GM21528 (cell line): ENCODE data around the gene HMX1.

ENCODE experiments used
- ATAC-seq: cut with Tn5 transposase; IDR thresholded peaks from one replicate; pipeline ENCODE4 v1.9.1; 2021; ENCODE audit warnings: mild to moderate bottlenecking, moderate library complexity; ENCODE audit not compliant: unreplicated experiment, low FRiP score

HMX1 gene

DNA sequence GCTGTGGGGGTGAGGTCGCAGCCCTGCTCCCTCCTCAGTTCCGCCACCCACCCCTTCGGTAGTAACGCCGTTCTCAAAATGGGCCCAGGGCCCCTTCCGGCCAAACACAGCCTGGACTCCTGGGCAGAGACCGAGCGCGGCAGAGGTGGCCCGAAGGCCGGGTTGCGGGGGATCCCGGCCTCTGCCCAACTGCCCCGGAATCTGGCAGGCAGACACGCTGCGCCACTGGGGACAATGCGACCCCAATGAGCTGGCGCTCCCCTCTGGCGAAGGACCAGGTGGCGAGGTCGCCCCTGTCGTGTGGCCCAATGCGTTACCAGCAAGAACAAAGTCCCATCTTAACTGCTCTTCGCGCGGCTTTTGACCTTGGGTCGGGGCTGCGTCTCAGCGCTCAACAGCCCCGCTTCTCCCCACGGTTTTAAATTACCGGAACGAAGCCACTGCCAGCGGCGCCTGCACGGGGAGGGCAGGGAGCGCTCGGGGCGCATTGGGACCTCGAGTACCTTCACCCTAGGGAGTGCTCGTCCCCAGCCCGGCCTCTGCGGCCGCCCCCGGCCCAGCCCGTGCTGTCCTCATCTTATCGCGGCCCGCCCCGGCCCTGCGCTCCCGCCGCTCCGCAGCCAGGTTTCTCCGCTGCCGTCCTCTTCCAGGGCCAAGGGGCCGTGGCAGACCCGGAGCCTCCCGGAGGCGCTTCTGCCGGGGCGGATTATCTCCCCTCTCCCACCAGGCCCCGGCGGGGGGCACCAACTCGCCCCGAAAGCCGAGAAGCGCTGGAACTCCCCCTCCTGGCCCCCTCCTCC is 22.2 kb upstream of the HMX1 start:
- ATAC-seq, result no peak

DNA sequence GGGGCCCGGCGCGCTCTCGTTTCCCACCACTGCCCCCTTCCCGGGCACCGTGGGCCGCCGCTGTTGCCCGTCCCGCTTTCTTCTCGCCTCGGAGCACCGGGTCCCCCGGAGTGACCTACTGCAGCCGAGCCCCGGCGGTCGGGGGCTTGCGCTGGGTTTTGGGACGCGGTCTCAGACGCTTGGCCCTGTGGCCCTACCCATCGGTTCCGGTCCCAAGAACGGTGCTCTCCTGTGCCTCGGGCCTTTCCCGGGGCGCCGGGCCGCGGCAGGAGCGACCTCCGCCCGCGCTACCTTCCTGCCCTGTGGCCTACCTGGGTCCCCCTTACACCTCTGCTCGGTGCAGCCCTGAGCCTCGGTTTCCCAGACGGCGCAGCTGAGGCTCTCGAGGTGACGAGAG is 21.6 kb upstream of the HMX1 start:
- no peak for ATAC-seq

DNA sequence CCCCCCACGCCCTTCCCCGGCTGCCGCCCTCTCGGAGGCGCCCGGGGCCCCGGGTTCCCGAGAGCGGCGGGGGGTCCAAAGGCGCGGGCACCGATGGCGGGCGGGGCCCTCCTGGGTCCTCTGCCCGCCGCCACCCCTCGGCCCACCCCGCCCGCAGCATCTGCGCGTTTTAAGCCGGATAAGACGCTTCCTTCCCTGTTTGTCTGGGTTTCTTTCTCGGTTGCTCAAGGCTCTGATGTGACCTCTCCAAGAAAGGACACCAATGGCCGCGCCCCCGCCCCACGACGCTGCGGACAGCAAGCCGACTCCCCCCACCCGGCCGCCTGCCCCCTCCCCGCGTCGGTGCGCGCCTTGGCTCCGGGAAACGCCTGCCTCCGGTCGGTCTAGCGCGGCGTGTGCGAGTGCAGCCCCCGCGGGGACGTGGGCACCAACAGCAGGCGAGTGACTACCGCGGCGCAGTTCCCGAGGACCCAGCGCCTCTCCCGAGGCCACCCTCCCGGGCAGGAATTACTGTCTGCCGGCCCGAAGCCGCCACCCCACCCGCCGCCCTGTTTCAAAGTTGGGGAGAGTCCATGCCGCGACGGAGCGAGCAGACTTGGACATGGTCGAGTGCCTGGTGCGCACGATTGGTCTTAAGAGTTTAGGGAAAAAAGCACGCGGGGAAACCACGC is 21.1 kb upstream of the HMX1 start:
- ATAC-seq, result no peak

DNA sequence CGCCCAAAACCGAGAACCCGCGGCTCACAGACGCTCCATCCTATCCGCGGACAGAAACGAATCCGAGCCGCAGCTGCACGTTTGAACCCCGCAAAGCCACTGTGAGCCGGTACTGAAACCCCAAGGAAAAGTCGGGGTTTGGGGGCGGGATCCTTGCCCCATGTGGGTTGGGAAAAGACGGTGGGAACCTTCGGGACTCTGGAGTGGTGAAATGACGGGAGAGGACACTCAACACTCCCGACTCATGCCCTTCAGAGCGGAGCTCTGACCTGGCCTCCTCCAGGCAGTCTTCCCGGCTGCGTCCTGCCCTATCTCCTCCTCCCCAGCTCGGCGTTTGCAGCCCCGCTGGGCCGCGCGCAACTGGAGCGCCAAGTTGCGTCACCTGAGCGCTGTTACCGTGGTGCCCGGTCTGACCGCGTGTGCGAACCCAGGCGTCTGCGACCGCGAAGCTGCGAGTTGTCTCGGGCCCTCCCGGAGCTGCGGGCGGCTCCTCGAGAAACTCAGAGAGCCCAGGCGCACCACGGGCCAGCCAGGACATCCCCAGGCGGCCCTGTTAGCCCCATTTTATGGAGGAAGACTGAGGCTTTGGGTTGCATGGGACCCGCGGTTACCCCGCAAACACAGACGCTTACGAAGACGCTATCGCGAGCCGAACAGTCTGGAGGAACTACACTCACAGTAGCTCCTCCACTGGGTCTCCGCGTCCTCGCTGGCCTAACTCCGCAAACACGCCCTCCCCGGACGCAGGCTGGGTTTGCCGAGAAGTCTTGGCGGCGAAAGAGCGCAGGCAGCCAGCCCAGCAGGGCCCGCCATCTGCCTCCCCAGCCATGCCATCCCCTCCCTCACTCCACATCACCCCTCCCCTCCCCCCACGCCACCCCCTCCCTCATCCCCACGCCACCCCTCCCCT is 20.3 kb upstream of the HMX1 start:
- ATAC-seq, result no peak

DNA sequence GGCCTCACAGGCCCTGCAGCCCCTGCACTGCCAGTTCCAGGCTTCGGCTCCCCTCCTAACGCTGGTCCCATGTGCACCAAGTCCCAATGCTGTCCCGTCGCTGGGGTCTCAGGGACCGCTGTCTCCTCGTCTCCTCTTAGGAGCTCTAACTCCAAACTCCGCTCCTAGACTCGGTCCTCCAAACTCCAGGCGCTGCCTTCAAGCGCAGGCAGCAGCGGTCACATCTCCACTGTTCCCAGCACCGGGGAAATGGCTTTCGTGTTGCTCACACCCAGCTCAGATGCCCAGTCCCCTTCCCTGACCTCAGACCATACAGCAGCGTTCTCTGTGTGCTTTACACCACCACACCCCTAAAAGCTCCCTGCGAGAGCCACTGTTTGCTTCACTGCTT is 19.6 kb upstream of the HMX1 start:
- ATAC-seq, result no peak

DNA sequence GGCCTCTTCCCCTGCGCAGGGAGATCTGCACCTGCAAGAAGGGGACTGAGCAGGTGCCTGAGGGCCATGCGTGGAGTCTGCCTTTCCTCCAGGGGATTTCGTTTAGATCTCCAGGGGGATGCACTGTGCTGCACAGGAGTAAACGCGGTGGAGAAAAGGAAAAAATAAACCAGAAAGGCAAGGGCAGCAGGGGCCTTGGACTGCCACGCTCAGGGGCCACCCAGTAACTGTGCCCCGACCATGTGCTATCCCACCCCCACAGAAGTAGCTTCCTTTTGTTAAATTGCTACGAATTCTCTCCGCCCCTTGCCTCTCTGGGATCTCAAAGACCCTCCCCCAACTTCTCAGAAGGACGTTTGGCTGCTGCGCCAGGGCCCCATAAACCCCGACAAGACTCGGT is 17.2 kb upstream of the HMX1 start:
- no peak for ATAC-seq

DNA sequence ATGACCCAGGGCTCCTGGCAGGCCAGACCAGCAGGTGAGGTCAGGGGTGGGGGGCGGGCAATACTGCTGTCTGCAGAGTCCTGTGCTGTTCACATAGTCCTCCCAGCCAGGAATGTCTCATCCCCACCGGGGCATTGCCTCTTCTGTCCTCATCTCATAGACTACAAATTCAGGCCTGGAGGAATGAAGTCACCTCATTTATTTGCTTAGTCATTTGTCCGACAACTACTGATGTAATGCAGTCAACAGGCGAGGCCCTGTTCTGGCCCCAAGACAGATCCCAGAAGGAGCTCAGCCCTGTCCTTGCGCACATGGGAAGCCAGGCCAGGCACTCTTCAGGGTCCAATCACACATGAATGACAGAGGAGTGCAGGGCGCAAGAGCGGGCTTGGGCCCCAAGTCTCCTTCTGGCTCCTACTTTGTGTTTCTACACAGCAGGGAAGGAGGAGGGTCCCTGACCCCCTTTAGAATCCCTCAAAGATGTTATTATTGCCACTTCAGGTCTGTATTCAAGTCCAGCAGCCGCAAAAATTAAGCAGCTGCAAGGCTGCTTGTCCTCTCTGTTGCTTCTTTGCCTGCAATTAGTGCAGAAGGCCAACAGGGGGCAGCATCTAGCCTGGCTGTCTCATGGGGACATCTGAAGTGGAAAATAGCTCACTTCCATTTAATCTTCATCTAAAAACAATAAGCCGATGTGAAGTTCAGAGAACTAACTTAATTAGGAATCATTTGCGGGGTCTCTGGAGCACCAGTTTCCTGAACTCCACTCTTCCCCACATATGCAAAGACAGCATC is 15.2 kb upstream of the HMX1 start:
- no peak for ATAC-seq

DNA sequence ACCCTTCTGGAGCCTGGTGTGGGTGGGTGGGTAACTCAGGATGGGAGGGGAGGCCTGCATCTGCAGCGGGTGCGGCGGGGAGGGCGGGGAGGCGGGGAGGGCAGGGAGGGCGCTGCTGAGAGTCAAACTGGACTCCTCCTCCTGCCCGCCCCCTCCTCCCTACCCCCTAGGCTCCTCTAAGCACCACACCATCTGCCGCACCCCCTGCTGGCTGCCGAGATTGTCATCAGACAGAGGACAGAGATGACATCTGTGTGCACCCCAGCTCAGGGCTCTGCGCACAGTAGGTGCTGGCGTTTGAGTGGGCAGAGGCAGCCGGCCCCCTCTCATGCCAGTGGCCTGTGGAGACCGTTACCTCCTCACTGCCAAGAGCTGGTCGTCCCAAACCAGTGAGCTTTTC is 10.6 kb upstream of the HMX1 start:
- ATAC-seq, result no peak

DNA sequence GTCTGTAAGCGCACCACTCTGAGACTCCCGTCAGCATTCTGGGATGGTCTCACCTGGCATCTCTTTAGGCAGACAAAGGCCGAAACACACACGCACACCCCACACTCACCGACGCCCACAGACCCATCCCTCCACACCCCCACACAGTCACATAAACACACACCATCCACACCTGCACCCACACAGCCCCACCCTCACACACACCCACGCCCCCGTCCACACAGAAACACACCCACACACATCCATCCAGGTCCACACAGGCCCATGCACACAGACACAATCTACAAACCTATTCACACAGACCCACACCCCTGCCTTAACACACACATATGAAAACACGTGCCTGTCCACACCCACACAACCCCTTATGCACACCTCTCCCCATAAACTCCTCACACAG is 9.2 kb upstream of the HMX1 start:
- ATAC-seq, result no peak

DNA sequence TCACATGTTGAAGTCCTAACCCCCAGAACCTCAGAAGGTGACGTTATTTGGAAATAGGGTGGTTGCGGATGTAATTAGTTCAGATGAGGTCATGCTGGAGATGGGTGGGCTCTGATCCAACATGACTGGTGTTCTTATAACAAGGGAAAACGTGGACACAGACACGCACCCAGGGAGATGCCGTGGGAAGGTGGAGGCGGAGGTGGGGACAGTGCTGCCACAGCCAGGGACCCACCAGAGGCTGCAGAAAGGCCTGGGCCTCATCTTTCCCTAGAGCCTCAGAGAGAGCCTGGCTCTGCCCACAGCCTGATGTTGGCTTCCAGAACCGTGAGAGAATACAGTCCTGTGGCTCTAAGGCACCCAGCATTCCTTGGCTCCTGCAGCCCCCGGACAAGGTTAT is 7.9 kb upstream of the HMX1 start:
- ATAC-seq, result no peak

DNA sequence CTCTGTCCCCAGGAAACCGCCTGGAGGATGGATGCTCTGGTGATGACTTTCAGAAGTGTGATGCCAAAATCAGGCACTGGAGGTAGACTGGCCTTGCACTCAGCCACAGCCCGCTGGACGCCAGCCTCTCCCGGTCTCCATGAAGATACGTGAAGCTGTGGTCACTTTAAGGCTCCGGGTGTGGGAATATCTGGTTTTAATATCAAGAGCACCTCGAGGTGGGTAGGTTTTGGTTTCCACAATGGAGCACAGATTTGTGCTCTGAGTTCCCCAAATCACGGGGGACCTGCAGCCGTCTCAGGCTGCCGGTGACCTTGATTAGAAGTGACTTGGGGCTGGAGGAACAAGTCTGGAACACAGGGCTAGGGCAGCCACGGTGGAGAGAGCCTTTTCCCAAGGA is 6.8 kb upstream of the HMX1 start:
- ATAC-seq, result no peak

DNA sequence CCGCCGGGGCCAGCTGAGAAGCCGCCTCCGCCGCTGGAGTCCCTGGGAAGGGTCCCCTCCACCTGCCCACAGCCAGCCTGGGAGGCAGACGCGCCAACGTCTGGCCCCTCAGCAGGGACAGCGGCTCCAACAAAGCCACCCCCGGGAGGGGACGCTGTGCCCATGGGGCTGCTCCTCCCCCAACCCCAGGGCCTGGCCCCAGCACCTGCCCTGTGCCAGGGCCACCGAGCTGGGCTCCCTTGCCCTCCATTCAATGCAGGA is 6.1 kb upstream of the HMX1 start:
- ATAC-seq, result no peak

DNA sequence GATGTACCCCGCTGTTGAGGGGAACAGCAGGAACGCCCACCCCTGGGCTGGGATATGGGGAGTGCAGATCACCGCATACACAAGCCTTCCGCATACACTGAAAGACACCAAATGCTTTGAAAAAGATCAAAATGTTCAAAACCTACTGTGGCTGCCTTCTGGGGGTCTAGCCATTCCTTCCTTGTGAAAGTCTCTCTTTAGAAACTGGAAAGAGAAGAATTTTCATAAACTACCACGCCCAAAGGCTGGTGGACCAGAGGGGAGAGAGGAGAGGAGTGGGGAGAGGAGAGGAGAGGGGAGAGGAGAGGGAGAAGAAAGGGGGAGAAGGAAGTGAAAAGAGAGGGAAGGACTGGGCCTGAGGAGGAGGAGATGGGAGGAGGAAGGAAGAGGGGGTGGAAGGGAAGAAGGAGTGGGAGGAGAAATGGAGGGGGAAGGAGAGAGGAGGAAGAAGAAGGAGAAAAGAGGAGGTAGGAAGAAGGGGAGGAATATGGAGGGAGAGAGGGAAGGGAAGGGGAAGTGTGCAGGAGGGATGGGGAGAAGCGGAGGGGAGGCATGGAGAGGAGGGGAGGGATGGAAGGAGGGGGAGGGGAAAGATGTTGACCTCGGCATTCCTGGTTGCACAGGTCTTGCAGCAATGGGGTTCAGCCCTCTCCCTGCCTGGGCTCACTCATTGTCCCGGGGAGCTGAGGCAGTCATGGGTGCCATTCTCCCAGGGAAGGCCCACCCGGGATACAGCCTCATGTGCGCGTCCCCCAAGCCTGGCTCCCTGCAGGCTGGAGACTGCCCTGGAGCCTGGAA is 5.5 kb upstream of the HMX1 start:
- no peak for ATAC-seq

DNA sequence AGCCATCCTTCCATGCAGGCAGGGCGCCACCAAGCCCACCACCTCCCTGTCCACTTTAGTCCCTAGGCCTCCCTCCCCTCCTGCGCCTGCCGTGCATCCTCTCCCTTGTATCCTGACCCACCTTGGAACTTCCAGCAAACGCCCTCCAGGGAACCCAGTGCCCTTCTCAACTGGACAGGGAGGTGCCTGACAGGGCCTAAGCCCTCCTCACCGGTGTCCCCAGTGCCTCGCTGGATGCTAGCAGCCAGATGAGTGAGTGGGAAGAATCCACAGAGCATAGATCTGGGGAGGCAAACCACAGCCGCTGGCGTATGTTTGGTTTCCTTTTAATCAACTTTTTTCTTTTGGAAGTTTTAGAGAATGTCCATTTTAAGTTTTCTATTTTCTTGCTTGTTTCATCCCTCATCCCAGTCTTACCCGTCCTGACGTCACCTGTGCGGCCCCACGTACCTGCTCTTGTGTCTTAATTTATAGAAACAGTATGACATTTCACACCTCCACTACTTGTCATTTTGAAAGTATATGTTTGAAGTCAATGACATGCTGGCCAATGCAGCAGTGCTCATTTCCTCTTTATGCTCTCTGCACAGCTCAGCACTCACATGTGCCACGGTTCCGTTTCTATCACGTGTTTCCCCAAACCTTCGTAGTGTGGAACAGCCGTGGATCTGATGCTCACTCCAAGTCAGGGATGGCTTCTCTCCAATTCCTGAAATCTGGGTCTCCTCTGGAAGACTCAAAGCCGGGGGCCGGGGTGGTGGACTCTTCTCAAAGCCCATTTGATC is 3.4 kb upstream of the HMX1 start:
- no peak for ATAC-seq

DNA sequence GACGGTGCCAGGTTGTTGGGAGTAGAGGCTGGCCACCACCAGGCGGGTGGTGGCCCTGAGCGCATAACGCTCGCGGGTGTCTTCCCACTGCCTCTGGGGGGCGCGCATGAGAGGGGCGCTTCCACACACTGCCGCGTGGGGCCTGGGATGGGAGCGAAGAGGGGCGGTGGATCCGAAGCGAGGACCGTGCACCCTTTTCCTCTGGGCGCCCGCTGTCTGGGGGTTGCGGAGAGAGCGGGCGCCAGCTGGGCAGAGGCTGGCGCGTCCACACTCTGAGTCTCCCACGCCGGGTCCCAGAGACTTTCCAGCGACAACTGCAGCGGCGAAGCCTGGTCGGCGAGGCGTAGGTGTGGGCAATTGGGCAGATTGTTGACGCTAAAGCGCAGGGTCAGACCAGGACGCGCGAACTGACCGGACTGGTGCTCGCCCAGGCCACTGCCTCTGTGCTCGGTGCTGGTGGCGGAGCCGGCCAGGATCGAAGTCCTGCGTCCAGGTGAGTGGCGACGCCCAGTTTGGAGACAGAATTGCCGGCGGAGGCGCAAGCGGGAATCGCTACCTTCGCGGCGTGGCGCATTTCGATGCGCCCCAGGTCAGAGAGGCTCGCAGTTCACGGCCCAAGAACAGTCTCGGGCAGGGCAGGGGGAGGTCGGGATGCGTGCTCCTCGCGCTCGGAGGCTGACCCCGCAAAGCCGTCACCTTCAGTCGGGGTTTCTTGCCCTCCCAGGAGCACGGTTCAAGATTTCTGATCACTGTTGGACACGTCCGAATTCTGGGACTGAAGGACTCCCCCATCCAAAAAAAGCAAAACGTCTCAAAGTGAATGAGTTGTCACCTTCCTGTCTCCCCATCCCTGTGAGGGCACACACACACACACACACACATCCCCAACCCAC is 2.6 kb upstream of the HMX1 start:
- ATAC-seq, result no peak

DNA sequence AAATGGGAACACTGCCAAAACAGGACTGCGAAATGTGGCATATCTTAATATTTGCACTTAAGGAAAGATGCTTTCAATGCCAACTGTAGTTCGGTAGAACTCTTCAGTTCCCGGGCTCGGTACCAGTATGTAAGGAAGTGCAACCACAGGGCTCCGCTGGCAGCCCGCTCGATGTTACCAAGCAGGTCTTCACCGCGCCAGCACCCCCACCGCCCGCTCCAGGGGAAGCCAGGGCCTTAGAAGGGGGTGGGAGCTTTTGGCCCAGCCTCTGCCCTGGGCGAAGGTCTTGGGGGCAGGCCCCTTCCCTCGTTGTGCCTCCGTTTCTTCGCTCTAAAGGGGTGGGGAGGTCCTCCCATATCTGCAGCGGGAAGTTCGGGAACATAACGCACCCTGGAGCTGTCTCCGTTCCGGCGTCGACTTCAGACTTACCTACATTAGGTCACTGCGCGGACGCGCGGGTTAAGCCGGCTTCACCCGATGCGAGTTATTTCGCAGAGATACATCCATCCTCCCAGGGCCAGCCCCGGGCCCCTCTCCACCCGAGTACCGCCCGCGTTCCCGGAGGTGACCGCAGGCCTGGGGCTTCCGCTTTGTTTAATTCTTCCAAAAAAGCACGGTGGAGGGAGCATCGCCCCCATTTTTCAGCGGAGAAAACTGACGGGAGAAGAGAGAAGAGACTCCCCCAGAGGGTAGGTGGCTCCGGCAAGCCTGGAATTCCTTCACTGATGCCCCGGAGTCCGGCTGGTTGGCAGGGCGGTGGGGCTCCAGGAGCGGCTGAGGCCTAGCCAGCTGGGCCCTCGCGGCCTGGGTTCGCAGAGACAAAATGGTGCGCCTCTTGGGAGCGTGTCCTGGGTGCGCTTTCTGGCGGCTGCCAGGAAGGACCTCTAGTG is 1.0 kb upstream of the HMX1 start:
- ATAC-seq, result no peak

DNA sequence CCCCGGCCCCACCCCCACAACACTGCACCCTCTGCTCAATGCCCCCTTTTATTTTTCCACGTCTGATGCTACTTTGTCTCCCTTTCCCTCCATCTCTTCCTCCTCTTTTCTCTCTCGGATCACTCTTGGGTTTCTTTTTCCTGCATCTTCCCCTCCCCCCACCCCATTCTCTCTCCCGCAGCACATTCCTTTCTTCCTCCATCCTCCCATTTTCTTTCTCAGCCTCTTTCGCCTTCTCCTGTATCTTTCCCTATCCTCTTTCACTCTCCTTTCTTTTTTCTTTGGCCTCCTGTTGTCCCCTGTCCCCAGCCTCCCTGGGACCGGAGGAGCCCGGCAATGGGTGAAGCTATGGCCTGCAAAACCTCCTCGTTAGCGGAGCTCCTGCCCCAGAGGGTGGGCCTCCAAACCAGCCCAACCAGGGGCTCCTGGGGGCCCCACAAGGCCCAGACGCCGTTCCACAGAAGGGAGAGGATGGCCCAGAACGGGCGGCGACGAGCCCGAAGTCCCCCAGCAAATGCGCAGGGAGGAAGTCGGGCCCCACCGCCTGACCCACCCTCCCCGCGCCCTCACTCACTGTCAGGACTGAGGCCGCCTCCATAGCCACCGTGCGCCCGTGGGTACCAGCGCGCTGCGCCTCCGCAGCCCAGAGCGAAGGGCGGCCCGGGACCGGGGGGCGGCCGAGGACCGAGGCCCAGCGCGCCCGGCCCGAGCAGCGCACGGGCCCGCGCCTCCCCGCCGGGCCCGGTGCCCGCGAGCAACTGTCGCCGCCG is 807 bp downstream of the HMX1 start:
- ATAC-seq, result no peak
